Measurements from ENCODE around the gene IGFBP2. TPM values are rescaled to one million over a fixed set of nuclear protein-coding genes. Genes with fewer than 3 reads are reported as not detected.

IGFBP2 gene
- total RNA-seq, 3 donors from 2014 or later: 0.73 to 1.9 (median 1.4) TPM

DNA sequence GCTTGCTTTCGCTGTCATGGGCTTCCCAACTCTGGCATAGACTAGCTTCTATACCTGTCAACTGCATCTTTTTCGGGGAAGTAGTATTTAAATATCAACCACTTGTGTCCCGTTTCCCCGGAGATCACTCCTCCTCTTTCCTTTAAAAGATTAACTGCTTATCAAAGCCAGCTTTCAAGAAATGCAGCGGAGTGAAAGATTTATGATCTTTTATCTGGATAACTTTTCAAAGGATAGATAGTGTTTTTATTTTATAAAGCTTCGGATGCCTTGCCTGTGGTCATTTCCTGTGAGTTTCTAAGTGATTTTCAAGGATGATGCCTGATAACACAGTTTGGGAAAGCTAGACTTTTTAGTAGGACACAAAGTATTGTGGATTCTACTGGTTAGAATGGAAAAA, 65.1 kb downstream of the IGFBP2 start:
- H3K9me3 Mint-ChIP-seq: no peaks in the 10 kb centered on the region
- H3K36me3 Mint-ChIP-seq (ENCODE audit: insufficient read depth): no peaks in the 10 kb centered on the region
- ATAC-seq: no peak
- H3K4me1 Mint-ChIP-seq (ENCODE audit: low read depth): peaks cover 7% of the 10 kb centered on the region
- no peak for DNase-seq
- no peak overlapping the region for H3K4me3 Mint-ChIP-seq
- H3K27me3 Mint-ChIP-seq (ENCODE audit: low read depth): peaks cover 39% of the 10 kb centered on the region

DNA sequence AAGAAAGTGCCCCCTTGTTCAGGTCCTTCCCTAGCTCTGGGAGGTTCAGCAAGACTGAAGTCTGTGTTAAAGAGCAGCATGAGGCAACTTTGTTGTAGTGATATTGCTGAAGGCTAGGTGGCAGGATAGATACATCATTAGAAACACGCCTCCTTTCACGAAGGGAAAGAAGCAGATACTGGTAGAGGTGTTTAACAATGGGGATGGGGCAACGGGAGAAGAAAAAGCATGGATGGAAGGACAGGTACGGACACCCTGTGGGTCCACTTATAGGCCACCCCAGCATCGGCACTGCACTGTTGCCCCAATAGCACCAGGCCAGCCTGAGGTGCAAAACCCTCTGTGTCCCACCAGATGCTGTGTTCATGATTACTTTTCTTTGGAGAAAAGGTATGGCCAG, 65.7 kb downstream of the IGFBP2 start:
- no peak overlapping the region for H3K4me3 Mint-ChIP-seq
- H3K9me3 Mint-ChIP-seq: no peaks in the 10 kb centered on the region
- DNase-seq (no peak), ATAC-seq (peak in 1 of 2 donors; percentile 36)
- H3K27me3 Mint-ChIP-seq (ENCODE audit: low read depth): peaks cover 35% of the 10 kb centered on the region
- H3K36me3 Mint-ChIP-seq (ENCODE audit: insufficient read depth): no peaks in the 10 kb centered on the region
- peaks cover 3% of the 10 kb centered on the region for H3K4me1 Mint-ChIP-seq (ENCODE audit: low read depth)

DNA sequence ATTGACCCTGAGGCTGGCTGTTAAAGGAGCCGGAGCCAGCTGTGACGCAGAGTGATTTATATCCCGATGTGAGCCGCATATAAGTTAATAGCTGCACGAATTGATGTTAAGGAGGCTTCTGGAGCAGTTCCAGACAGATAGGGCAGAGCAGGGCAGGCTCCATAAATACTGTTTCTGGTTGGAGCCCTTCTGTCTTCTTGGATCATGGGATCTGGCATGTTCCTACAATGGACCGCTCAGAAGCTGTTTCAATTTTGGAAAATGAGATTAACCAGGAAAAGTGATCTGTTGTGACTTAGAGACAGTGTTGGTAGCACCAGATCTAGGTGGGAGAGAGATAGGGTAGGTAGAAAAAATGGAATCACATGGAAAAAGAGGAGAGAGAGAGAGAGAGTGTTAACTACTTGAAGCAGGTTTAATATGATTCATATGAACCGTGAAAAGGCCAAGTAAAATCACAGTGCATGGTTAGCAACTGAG, 66.9 kb downstream of the IGFBP2 start:
- H3K4me1 Mint-ChIP-seq (ENCODE audit: low read depth): no peaks in the 10 kb centered on the region
- no peaks in the 10 kb centered on the region for H3K9me3 Mint-ChIP-seq
- ATAC-seq (no peak), DNase-seq (no peak)
- H3K4me3 Mint-ChIP-seq: no peak overlapping the region
- H3K27me3 Mint-ChIP-seq (ENCODE audit: low read depth): peaks cover 26% of the 10 kb centered on the region
- H3K36me3 Mint-ChIP-seq (ENCODE audit: insufficient read depth): no peaks in the 10 kb centered on the region

DNA sequence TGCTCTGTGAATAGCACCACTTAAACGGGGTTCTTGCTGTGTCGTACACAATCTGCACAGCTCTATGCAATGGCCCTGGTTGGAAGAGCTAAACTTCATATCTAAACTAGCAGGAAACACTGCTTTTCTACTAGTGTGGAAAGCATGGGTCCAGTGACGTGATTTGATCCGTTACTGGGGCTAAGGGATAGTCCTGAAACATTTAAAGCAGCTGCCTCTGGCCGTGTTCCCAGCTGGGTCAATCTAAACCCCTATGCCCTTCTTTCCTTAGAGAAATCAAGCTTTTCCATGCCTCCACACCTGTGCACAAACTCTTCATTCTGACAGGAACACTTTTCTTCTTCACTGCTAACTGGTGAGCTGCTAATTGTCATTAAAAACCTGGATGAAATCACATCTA, 67.6 kb downstream of the IGFBP2 start:
- H3K4me3 Mint-ChIP-seq: no peak overlapping the region
- H3K4me1 Mint-ChIP-seq (ENCODE audit: low read depth): no peaks in the 10 kb centered on the region
- H3K9me3 Mint-ChIP-seq: no peaks in the 10 kb centered on the region
- no peak for DNase-seq
- peaks cover 23% of the 10 kb centered on the region for H3K27me3 Mint-ChIP-seq (ENCODE audit: low read depth)
- ATAC-seq: no peak
- no peaks in the 10 kb centered on the region for H3K36me3 Mint-ChIP-seq (ENCODE audit: insufficient read depth)

DNA sequence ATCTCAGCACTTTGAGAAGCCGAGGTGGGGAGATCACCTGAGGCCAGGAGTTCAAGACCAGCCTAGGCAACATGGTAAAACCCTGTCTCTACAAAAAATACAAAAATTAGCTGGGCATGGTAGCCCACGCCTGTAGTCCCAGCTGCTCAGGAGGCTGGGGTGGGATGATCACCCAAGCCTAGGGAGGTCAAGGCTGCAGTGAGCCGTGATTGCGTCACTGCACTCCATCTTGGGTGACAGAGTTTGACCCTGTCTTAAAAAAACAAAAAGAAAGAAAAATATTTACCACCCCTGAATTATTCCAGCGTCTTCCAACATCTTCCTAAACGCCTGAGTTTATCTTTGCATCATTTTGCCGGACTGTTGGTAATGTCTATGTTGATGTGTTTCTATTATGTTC, 68.3 kb downstream of the IGFBP2 start:
- Mint-ChIP-seq H3K4me1 (ENCODE audit: low read depth) (no peaks in the 10 kb centered on the region), H3K27me3 (ENCODE audit: low read depth) (peaks cover 16% of the 10 kb centered on the region), H3K9me3 (no peaks in the 10 kb centered on the region), H3K36me3 (ENCODE audit: insufficient read depth) (no peaks in the 10 kb centered on the region), H3K4me3 (no peak overlapping the region)
- ATAC-seq: no peak
- no peak for DNase-seq

DNA sequence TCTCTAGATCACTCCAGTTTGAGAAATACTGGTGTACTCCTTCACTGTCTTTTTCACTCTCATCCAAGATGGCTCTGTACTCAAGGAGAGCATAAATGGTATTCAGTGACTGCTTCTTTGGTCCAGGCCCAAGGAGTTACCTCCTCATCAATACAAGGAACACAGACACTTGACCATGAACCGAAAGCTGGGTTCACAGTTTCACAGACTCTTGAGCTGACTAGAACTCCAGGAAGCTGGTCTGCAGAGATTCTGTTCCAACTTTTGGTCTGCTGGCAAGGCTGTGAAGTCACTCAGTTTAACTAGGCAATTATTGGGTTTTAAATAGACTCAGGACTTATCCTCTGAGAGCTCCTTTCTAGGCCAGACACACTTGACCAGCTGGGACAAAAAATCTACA, 69.5 kb downstream of the IGFBP2 start:
- ATAC-seq (no peak), DNase-seq (no peak)
- Mint-ChIP-seq H3K9me3 (no peaks in the 10 kb centered on the region), H3K27me3 (ENCODE audit: low read depth) (peaks cover 6% of the 10 kb centered on the region), H3K36me3 (ENCODE audit: insufficient read depth) (no peaks in the 10 kb centered on the region), H3K4me3 (no peak overlapping the region), H3K4me1 (ENCODE audit: low read depth) (no peaks in the 10 kb centered on the region)

DNA sequence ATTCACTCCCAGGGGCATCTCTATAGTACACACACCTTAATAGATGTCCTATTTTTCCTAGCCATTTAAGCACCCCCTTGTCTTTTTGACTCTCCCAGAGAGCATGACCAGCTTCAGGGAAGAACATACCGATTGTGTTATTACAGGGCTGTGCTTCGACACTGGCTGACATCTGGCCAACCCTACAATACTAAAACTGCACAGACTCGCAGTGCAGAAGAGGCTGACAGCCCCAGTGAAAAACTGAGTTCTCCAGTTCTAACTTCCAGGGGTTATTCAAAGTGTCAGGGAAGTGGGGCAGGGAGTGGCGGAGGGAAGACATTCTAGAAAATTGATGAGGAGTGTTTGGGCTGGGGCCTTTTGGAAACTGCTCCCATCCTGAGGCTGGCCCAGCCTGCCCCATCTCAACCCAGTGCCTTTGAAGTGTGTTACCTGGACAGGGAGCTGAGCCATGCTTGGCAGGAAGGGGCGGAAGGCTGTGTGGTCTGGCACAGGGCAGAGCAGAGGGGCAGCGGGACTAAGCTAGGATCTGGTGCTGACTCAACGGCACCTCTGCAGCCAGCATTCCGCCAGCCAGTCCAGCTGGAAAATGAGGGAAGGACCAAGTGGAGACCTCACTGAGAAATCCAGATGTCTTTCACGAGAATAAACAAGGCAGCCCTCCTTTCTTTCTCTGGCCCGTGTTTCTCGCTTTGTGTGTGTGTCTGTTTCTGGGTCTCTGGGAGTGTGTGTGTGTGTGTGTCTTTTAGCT, 77.5 kb downstream of the IGFBP2 start:
- H3K4me3 Mint-ChIP-seq: no peak overlapping the region
- H3K36me3 Mint-ChIP-seq (ENCODE audit: insufficient read depth): no peaks in the 10 kb centered on the region
- H3K4me1 Mint-ChIP-seq (ENCODE audit: low read depth): no peaks in the 10 kb centered on the region
- ATAC-seq: no peak
- peaks cover 11% of the 10 kb centered on the region for H3K27me3 Mint-ChIP-seq (ENCODE audit: low read depth)
- peaks cover 7% of the 10 kb centered on the region for H3K9me3 Mint-ChIP-seq
- no peak for DNase-seq

DNA sequence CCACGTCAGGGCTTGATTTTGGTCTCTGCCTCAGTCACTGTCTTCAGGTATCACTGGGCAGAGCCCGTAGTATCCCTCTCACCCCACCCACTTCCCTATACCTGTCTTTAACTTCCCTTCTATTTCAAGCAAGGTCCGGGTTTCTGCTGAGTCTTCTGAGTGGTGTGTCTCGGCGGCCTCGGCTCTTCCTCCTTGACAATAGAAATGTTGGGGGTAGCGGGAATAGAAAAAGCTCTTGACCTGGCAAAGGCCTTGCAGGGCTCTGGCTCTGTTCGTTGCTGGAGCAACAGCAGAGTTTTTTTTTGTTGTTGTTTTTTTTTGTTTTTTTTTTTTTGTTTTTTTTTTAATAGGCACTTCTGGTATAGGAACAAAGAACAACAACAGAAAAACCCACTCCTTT, 78.1 kb downstream of the IGFBP2 start:
- Mint-ChIP-seq H3K4me3 (no peak overlapping the region), H3K36me3 (ENCODE audit: insufficient read depth) (no peaks in the 10 kb centered on the region), H3K9me3 (peaks cover 7% of the 10 kb centered on the region), H3K4me1 (ENCODE audit: low read depth) (no peaks in the 10 kb centered on the region), H3K27me3 (ENCODE audit: low read depth) (peaks cover 11% of the 10 kb centered on the region)
- no peak for DNase-seq
- no peak for ATAC-seq

DNA sequence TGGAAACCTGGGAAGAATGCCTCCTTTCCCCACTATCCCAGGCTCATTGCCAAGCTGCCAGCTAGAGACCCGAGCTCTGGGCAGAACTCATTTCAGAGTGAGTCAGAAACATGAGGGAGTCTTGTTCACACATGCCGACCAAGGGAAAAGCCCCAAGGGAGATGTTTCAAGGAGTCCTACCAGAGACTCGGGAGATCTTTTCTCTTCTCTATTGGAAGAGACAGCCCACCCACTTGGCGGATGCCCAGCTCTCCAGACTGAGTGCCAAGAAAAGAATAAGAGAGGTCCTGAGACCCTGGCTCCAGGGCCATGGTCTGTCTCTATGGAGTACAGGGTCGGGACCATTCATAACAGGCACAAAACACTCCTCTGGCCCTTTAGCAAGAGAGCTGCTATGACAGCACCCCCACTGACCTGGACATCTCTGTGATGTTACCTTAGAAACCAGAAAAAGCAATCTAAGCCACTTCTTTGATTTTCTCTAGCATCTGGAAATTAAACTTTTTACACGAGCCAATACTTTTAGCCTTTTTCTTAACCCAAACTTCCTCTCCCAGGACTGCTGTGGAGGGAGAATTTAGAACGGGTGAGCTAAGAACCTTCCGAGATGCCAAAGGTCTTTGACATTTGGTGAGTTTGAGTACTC, 80.6 kb downstream of the IGFBP2 start:
- Mint-ChIP-seq H3K27me3 (ENCODE audit: low read depth) (peaks cover 11% of the 10 kb centered on the region), H3K36me3 (ENCODE audit: insufficient read depth) (no peaks in the 10 kb centered on the region), H3K4me3 (no peak overlapping the region), H3K9me3 (peaks cover 7% of the 10 kb centered on the region), H3K4me1 (ENCODE audit: low read depth) (no peaks in the 10 kb centered on the region)
- no peak for DNase-seq
- ATAC-seq: no peak

Other genes starting within 250 kb of the IGFBP2 start
- 10 to 100 TPM; 18.2 to 21.9 (median 19.9) TPM for gene SMARCAL1, start 220.9 kb upstream of the IGFBP2 start, total RNA-seq
- 1,000 to 10,000 TPM; 4,221 to 4,335 (median 4,249) TPM for gene RPL37A, start 134.6 kb upstream of the IGFBP2 start, total RNA-seq
- 1 to 10 TPM; 1.8 to 2.7 (median 2.4) TPM for gene IGFBP5, start 62.1 kb downstream of the IGFBP2 start, total RNA-seq
- gene TNP1, start 226.6 kb downstream of the IGFBP2 start, total RNA-seq: not detected